Type B pancreatic cell (in vitro differentiated cells): Measurements from ENCODE around the gene GET4. TPM values are rescaled to one million over a fixed set of nuclear protein-coding genes. Genes with fewer than 3 reads are reported as not detected.
A peak's percentile ranks its signal among the peaks of the same experiment; 100 is the strongest.

Experiments used
- DNase-seq: peaks from one replicate; pipeline ENCODE4 v3.0.0; 2021; ENCODE audit warnings: mixed read lengths; ENCODE audit not compliant: unreplicated experiment; ENCODE audit errors: extremely low spot score
- H3K27ac Mint-ChIP-seq: 2 replicates; pipeline ENCODE4 v1.8.0; 2021; ENCODE audit warnings: mild to moderate bottlenecking, mixed read lengths
- H3K27me3 Mint-ChIP-seq: 2 replicates; pipeline ENCODE4 v1.8.0; 2021; ENCODE audit warnings: mixed read lengths
- H3K36me3 Mint-ChIP-seq: 2 replicates; pipeline ENCODE4 v1.8.0; 2021; ENCODE audit warnings: mixed read lengths
- H3K4me1 Mint-ChIP-seq: one replicate; pipeline ENCODE4 v1.8.0; 2021; ENCODE audit warnings: mixed read lengths; ENCODE audit not compliant: unreplicated experiment
- H3K4me3 Mint-ChIP-seq: 2 replicates; pipeline ENCODE4 v1.8.0; 2021; ENCODE audit warnings: mild to moderate bottlenecking, mixed read lengths
- H3K9me3 Mint-ChIP-seq: 2 replicates; pipeline ENCODE4 v1.8.0; 2021; ENCODE audit warnings: mixed read lengths
- CTCF ChIP-seq: fragments of 200-600 bp; sonication (generic); conservative IDR thresholded peaks from 2 replicates; pipeline ENCODE4 v1.5.0; 2021; ENCODE audit warnings: antibody characterized with exemption, mild to moderate bottlenecking
- total RNA-seq: library from RNA; stranded (reverse); gene quantifications from 2 replicates; pipeline ENCODE4 v1.2.1, GENCODE V29; 2021; ENCODE audit warnings: low replicate concordance

The GET4 gene
- total RNA-seq, 1 donor from 2014 or later = 46.3 TPM

GRCh38 chr7:853366-854117, 22.8 kb upstream of the GET4 start:
- Mint-ChIP-seq H3K4me1 (no peaks in the 10 kb centered on the region), H3K27ac (no peak overlapping the region), H3K4me3 (no peak overlapping the region), H3K27me3 (no peaks in the 10 kb centered on the region), H3K36me3 (peaks cover 19% of the 10 kb centered on the region), H3K9me3 (no peaks in the 10 kb centered on the region)
- no peak for TF ChIP-seq CTCF
- DNase-seq = no peak

DNA sequence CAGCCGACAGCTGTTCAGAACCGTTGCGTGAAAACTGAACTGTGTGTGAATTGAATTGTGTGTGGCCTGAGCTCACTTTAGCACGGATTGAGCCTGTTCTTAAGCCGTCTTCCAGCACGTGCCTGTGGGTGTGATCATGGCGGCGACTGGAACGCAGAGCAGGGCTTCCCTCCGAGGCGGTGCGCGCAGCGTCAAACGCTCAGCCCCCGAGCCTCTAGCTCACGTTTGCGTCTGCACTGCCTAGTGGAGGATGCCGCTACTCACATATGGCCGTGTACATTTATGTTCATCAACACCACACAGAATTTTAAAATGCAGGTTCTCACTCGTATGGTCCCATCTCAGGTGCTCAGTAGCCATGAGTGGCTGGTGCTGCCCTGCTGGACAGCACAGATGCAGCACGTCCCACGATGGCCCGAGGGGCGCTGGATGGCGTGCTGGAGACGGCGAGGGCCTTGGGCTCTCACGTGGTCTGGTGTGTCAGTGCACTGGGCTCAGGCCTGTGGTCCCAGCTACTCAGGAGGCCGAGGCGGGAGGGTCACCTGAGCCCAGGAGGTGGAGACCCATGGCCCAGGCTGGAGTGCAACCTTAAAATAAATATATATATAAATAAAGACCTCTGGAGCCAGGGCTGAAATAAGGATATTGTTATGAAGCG, 22.1 kb upstream of the GET4 start:
- no peaks in the 10 kb centered on the region for H3K9me3 Mint-ChIP-seq
- H3K27ac Mint-ChIP-seq = no peak overlapping the region
- TF ChIP-seq CTCF = no peak
- DNase-seq = no peak
- no peaks in the 10 kb centered on the region for H3K4me1 Mint-ChIP-seq
- peaks cover 18% of the 10 kb centered on the region for H3K36me3 Mint-ChIP-seq
- no peaks in the 10 kb centered on the region for H3K27me3 Mint-ChIP-seq
- no peak overlapping the region for H3K4me3 Mint-ChIP-seq

- no peak for TF ChIP-seq CTCF
- Mint-ChIP-seq H3K27me3 (no peaks in the 10 kb centered on the region), H3K9me3 (no peaks in the 10 kb centered on the region), H3K4me3 (no peak overlapping the region), H3K4me1 (no peaks in the 10 kb centered on the region), H3K36me3 (peaks cover 24% of the 10 kb centered on the region), H3K27ac (peak overlapping the region; percentile 1)
- no peak for DNase-seq
Measured at GRCh38 chr7:855686-856369, 20.5 kb upstream of the GET4 start.

- H3K27ac Mint-ChIP-seq = peak overlapping the region; percentile 1
- no peaks in the 10 kb centered on the region for H3K9me3 Mint-ChIP-seq
- no peak for TF ChIP-seq CTCF
- no peaks in the 10 kb centered on the region for H3K4me1 Mint-ChIP-seq
- no peak overlapping the region for H3K4me3 Mint-ChIP-seq
- peaks cover 31% of the 10 kb centered on the region for H3K36me3 Mint-ChIP-seq
- DNase-seq = no peak
- no peaks in the 10 kb centered on the region for H3K27me3 Mint-ChIP-seq
Measured at GRCh38 chr7:856444-857095, 19.8 kb upstream of the GET4 start.

DNA sequence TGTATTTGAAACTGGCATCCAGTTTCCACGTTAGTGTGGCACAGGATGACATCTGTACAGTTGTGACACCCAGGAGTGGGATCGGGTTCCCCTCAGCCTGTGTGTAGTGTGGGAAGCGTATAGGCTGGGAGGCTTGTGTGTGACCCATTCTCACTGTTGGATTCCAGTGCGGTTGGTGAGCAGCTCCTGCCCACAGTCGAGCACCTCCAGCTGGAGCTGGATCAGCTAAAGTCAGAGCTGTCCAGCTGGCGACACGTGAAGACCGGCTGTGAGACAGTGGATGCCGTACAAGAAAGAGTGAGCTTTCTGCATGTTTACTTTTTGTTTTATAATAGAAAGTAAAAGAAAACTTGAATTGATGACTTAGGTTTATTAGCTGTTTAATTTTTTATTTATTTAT, 18.7 kb upstream of the GET4 start:
- Mint-ChIP-seq H3K27ac (no peak overlapping the region), H3K9me3 (no peaks in the 10 kb centered on the region), H3K27me3 (no peaks in the 10 kb centered on the region), H3K4me3 (no peak overlapping the region), H3K36me3 (peaks cover 40% of the 10 kb centered on the region), H3K4me1 (no peaks in the 10 kb centered on the region)
- DNase-seq = no peak
- no peak for TF ChIP-seq CTCF
